K562 treated with DMSO at 1 percent for 24 hours (cell line): ENCODE data around the gene ATRAID. TPM values are rescaled to one million over a fixed set of nuclear protein-coding genes. Genes with fewer than 3 reads are reported as not detected.

ENCODE experiments used
- total RNA-seq: library from RNA; unstranded; fragments of 300-600 nt; gene quantifications from 2 replicates; pipeline ENCODE4 v1.2.3, GENCODE V29; 2022; ENCODE audit warnings: low read depth; ENCODE audit not compliant: insufficient read depth

Gene ATRAID, protein sequence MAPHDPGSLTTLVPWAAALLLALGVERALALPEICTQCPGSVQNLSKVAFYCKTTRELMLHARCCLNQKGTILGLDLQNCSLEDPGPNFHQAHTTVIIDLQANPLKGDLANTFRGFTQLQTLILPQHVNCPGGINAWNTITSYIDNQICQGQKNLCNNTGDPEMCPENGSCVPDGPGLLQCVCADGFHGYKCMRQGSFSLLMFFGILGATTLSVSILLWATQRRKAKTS
- total RNA-seq = 99.2 and 103 TPM in 2 replicates

DNA sequence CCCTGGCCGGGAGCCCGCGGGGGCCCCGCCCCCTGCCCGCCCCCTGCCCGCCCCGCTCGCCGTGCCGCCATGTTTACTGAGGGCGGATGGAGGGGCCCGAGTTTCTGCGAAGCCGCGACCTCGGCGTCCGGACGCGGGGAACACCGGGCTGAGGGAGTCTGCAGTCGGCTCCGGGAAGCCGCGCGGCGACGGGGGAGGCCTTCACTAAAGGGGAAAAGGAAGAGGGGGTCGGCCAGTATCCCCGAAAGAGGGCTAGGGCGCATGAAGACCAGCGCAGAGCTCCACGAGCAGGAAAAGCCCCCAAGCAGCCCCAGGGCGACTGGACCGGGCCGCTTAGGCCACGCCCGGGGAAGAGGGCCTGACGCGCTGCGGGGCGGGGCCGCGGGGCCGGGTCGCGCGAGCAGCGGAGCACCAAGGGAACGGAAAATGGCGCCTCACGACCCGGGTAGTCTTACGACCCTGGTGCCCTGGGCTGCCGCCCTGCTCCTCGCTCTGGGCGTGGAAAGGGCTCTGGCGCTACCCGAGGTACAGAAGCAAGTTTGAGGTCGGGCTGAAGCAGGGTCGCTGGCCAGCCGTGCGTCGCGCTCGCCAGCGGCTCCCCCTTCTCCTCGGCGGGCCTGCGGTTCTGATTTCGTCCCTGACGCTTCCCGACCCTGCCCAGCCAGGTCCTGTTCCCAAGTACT lies at the start of gene ATRAID, which contains the start of gene SLC5A6:
TSS of gene ATRAID (plus strand) at position 99 of the 683 bp plus-strand sequence. CDS start at position 427, 328 bp downstream.
TSS of gene SLC5A6 (minus strand) at position 326 of the 683 bp plus-strand sequence. CDS start 4,618 bp downstream, outside the sequence.

DNA sequence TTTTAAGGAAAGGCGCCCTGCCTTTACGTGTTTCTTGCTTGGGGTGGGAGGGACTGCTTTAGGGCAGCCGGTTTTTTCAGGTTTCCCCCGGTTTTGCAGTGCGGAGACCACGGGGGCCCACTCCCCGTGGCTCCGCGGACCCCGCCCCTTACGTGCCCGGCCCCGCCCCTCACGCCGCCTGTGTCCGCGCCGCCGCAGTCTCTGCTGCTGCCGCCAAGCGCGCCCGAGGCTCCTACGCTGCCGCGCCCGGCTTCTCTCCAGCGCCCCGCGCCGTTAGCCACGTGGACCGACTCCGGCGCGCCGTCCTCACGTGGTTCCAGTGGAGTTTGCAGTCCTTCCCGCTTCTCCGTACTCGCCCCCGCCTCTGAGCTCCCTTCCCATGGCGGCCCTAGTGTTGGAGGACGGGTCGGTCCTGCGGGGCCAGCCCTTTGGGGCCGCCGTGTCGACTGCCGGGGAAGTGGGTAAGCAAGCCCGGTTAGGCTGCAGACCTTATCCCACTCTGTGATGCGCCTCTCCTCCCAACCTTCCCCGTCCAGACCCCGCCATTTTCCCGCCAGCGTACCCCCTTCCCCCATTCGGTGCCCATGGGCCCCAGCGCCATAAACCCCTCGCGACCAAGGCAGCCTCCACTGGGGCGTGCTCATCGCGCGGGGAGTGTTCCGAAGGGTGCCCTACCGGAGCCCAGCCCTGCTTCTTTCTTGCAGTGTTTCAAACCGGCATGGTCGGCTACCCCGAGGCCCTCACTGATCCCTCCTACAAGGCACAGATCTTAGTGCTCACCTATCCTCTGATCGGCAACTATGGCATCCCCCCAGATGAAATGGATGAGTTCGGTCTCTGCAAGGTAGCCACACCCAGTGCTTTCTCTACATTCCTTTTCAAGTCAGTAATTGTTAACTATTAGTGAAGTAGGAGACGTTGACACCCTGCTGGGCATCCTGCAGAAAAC lies 5.6 kb downstream of the ATRAID start, which contains the start of gene CAD:
TSS of gene CAD (plus strand) at position 197 of the 949 bp plus-strand sequence. CDS start at position 380, 183 bp downstream.

DNA sequence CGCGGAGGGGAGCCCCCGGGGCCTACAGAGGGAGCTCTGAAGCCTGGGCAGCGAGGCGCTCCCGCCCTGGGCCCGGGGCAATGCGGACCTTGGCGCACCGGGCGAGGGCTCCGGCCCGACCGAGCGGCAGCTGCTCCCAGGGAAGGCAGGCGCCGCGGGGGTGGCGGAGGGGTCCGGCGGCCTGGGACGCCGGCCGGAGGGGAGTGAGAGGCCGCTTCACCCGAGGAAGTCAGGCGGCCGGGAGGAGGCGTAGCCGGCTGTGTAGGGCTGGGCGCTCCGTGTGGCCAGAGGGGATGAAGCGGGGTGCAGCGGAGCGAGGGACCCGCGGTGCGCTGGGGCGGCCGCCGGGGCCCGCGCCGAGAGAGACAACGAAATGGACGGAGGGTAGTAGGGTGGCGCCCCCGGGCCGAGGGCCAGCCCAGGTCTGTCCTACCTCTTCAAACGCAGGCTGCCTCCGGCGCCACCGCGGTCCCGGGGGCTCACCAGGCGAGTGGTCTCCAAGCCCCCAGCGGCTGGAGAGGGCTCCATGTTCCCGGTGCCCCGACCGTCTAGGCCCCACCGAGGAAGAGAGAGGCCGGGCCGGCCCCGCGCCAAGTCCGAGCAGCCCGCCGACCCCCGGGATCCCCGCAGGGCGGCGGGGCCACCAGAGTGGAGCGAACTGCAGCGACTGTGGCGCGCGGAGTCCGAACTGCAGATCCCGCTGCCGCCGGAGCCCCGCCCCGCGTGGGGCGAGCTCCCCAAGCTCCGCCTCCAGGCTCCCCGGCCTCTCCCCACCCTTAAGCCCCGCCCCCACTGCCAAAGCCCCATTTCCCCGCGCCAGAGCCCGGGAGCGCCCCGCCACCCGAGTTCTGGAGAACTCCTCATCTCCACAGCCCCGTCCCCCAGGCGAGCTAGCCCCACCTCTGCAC lies 50.8 kb downstream of the ATRAID start, which contains the start of gene SLC30A3:
TSS of gene SLC30A3 (minus strand) at position 669 of the 908 bp plus-strand sequence. CDS start at position 528, 141 bp downstream.

Other genes starting within 250 kb of the ATRAID start
- 56.8 and 61.9 TPM in 2 replicates for gene MAPRE3, start 241.4 kb upstream of the ATRAID start, total RNA-seq
- 113 and 117 TPM in 2 replicates for gene TMEM214, start 179.1 kb upstream of the ATRAID start, total RNA-seq
- gene AGBL5, start 160.4 kb upstream of the ATRAID start, total RNA-seq = 39.3 and 43.3 TPM in 2 replicates
- gene OST4, start 140.4 kb upstream of the ATRAID start, total RNA-seq = 226 and 237 TPM in 2 replicates
- gene EMILIN1, start 133.4 kb upstream of the ATRAID start, total RNA-seq = 4.9 and 5.4 TPM in 2 replicates
- gene KHK, start 125.3 kb upstream of the ATRAID start, total RNA-seq = 18.6 and 18.8 TPM in 2 replicates
- gene CGREF1, start 92.9 kb upstream of the ATRAID start, total RNA-seq = 0.29 and 0.39 TPM in 2 replicates
- gene ABHD1, start 88.2 kb upstream of the ATRAID start, total RNA-seq = 0.23 and 0.66 TPM in 2 replicates
- 102 and 109 TPM in 2 replicates for gene PREB, start 77.4 kb upstream of the ATRAID start, total RNA-seq
- gene PRR30, start 72.6 kb upstream of the ATRAID start, total RNA-seq = not detected in 2 replicates
- gene TCF23, start 63.0 kb upstream of the ATRAID start, total RNA-seq = not detected in 2 replicates
- 34.1 and 34.6 TPM in 2 replicates for gene SLC5A6, start 227 bp downstream of the ATRAID start, total RNA-seq
- 45.7 and 49.5 TPM in 2 replicates for gene CAD, start 5.3 kb downstream of the ATRAID start, total RNA-seq
- 2.3 and 2.8 TPM in 2 replicates for gene SLC30A3, start 51.0 kb downstream of the ATRAID start, total RNA-seq
- 0.30 TPM in 1 of 2 replicates, not detected in the other for gene DNAJC5G, start 63.4 kb downstream of the ATRAID start, total RNA-seq
- gene TRIM54, start 70.4 kb downstream of the ATRAID start, total RNA-seq = not detected in 2 replicates
- gene UCN, start 96.4 kb downstream of the ATRAID start, total RNA-seq = 5.5 and 11.2 TPM in 2 replicates
- gene MPV17, start 111.1 kb downstream of the ATRAID start, total RNA-seq = 64.7 and 77.2 TPM in 2 replicates
- gene GTF3C2, start 144.7 kb downstream of the ATRAID start, total RNA-seq = 48.9 and 53.5 TPM in 2 replicates
- 60.9 and 61.9 TPM in 2 replicates for gene EIF2B4, start 158.3 kb downstream of the ATRAID start, total RNA-seq
- gene SNX17, start 158.6 kb downstream of the ATRAID start, total RNA-seq = 89.8 and 91.5 TPM in 2 replicates
- gene ZNF513, start 168.7 kb downstream of the ATRAID start, total RNA-seq = 16.2 and 19.4 TPM in 2 replicates
- 120 and 121 TPM in 2 replicates for gene PPM1G, start 197.6 kb downstream of the ATRAID start, total RNA-seq
- 68.5 and 71.1 TPM in 2 replicates for gene NRBP1, start 216.6 kb downstream of the ATRAID start, total RNA-seq
- gene KRTCAP3, start 230.3 kb downstream of the ATRAID start, total RNA-seq = 2.4 and 3.1 TPM in 2 replicates